ENCODE data around the gene ARHGEF33.

DNA sequence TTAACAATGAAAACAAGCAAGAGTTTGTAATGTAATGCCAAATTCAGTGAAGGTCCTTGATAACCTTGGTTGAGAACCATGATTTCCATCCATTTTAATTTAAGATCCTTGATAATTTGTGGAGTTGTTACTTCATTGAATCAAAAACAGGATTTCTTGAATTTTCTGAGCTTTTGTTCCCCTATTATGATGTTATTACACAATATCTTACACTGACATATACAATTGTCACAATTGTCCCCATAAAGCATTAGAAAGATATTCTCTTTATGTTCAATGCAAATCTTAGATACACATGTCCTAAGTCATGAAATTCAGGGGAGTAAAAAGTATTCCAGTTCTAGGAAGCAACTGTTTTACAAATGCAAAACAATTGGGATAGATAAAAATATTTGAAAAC lies 83.6 kb downstream of the ARHGEF33 start:
- TF ChIP-seq, protein P1, sequence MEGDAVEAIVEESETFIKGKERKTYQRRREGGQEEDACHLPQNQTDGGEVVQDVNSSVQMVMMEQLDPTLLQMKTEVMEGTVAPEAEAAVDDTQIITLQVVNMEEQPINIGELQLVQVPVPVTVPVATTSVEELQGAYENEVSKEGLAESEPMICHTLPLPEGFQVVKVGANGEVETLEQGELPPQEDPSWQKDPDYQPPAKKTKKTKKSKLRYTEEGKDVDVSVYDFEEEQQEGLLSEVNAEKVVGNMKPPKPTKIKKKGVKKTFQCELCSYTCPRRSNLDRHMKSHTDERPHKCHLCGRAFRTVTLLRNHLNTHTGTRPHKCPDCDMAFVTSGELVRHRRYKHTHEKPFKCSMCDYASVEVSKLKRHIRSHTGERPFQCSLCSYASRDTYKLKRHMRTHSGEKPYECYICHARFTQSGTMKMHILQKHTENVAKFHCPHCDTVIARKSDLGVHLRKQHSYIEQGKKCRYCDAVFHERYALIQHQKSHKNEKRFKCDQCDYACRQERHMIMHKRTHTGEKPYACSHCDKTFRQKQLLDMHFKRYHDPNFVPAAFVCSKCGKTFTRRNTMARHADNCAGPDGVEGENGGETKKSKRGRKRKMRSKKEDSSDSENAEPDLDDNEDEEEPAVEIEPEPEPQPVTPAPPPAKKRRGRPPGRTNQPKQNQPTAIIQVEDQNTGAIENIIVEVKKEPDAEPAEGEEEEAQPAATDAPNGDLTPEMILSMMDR (IDR thresholded peaks at IDR 0.05; ENCODE audit: low read depth, low read length), result no peak
- no peak for TF ChIP-seq MYC (IDR thresholded peaks at IDR 0.05; ENCODE audit: low read depth, low read length)
- TF ChIP-seq POLR2A (IDR thresholded peaks at IDR 0.05; ENCODE audit: extremely low read depth, insufficient read length), result no peak
